Uterus (tissue), 2 donors: Measurements from ENCODE around the gene ENGASE.

Experiments used
- CTCF ChIP-seq, 4 experiments: fragments of 200-600 bp in 2 of 4; fragments of 450-650 bp in 2 of 4; sonication (generic) in 2 of 4; IDR thresholded peaks; one replicate each; pipeline ENCODE4 v1.5.1; 2016 to 2019; ENCODE audit warnings: antibody characterized with exemption in 4 of 4, mild to moderate bottlenecking in 2 of 4, moderate library complexity in 1 of 4
- POLR2A ChIP-seq, 2 donors: fragments of 450-650 bp; IDR thresholded peaks; one replicate each; pipeline ENCODE4 v1.6.1; 2016; ENCODE audit warnings: antibody characterized with exemption in 2 of 2, mild to moderate bottlenecking in 1 of 2, moderate library complexity in 1 of 2

- no peak for TF ChIP-seq CTCF (IDR thresholded peaks at IDR 0.05)
- TF ChIP-seq POLR2A (IDR thresholded peaks at IDR 0.05) = no peak
Measured at GRCh38 chr17:79107499-79108231, 33.0 kb downstream of the ENGASE start.
